Measurements from ENCODE around the gene DHRS7B.
"Not testable (repeated sequence)": the region's sequence is repeated elsewhere in the genome, so short reads cannot be mapped to it uniquely, and the experiment has no call there.

The DHRS7B gene

GRCh38 chr17:21126645-21127508, at the start of gene DHRS7B:
Gene DHRS7B, plus strand, starts transcription at chr17:21126964. Its CDS starts 8 bp downstream, at chr17:21126972.
- DNase-seq = peak; percentile 51 to 97 (median 92)

GRCh38 chr17:21077281-21077680, 49.5 kb upstream of the DHRS7B start:
- no peak for DNase-seq

GRCh38 chr17:21078016-21078780, 48.6 kb upstream of the DHRS7B start:
- peak in 1 of 14 donors; percentile 74 for DNase-seq

- peak in 1 of 14 donors; percentile 35 for DNase-seq
These were observed 47.6 kb upstream of the DHRS7B start for GRCh38 chr17:21079196-21079595.

- no peak for DNase-seq
These were observed 44.7 kb upstream of the DHRS7B start for GRCh38 chr17:21082001-21082436.

GRCh38 chr17:21085280-21085679, 41.5 kb upstream of the DHRS7B start:
- not testable (repeated sequence) for DNase-seq

- no peak for DNase-seq
These were observed 41.1 kb upstream of the DHRS7B start for GRCh38 chr17:21085707-21086106.

GRCh38 chr17:21089145-21089544, 37.6 kb upstream of the DHRS7B start:
- DNase-seq = no peak

GRCh38 chr17:21089933-21090901, 36.5 kb upstream of the DHRS7B start:
- no peak for DNase-seq

- no peak for DNase-seq
These were observed 35.7 kb upstream of the DHRS7B start for GRCh38 chr17:21090902-21091618.

- no peak for DNase-seq
These were observed 32.5 kb upstream of the DHRS7B start for GRCh38 chr17:21094298-21094704.

- no peak for DNase-seq
These were observed 31.0 kb upstream of the DHRS7B start for GRCh38 chr17:21095735-21096134.

- DNase-seq = no peak
These were observed 29.9 kb upstream of the DHRS7B start for GRCh38 chr17:21096874-21097273.

GRCh38 chr17:21098934-21099689, 27.7 kb upstream of the DHRS7B start:
- DNase-seq = peak in 8 of 14 donors; percentile 17 to 70 (median 26)

- no peak for DNase-seq
These were observed 26.1 kb upstream of the DHRS7B start for GRCh38 chr17:21100636-21101035.

GRCh38 chr17:21104608-21105007, 22.2 kb upstream of the DHRS7B start:
- DNase-seq = no peak

GRCh38 chr17:21105064-21105894, 21.5 kb upstream of the DHRS7B start:
- no peak for DNase-seq

GRCh38 chr17:21106316-21106715, 20.4 kb upstream of the DHRS7B start:
- no peak for DNase-seq

GRCh38 chr17:21107067-21107650, 19.6 kb upstream of the DHRS7B start:
- not testable (repeated sequence) for DNase-seq
